Mesendoderm (in vitro differentiated cells): ENCODE data around the gene USP30.

Source experiments
- DNase-seq: peaks from one replicate; pipeline ENCODE4 v3.0.0; 2013
- H2AK5ac ChIP-seq: 2 replicates; pipeline ENCODE4 v1.6.1; 2013; ENCODE audit warnings: low read length, inconsistent platforms
- H2BK120ac ChIP-seq: 2 replicates; pipeline ENCODE4 v1.6.1; 2013; ENCODE audit warnings: low read depth, mild to moderate bottlenecking, low read length, moderate library complexity, mixed read lengths
- H2BK15ac ChIP-seq: replicated peaks from 2 replicates; pipeline ENCODE4 v1.6.1; 2013; ENCODE audit warnings: low read depth, mild to moderate bottlenecking, moderate library complexity
- H2BK5ac ChIP-seq: 2 replicates; pipeline ENCODE4 v1.6.1; 2013; ENCODE audit warnings: low read length, inconsistent platforms
- H3K18ac ChIP-seq: 2 replicates; pipeline ENCODE4 v1.6.1; 2013; ENCODE audit warnings: mild to moderate bottlenecking, low read length, mixed read lengths
- H3K23ac ChIP-seq: one replicate; pipeline ENCODE4 v1.6.1; 2013; ENCODE audit warnings: low read length
- H3K27ac ChIP-seq: 2 replicates; pipeline ENCODE4 v1.5.1; 2013; ENCODE audit warnings: low read depth, mild to moderate bottlenecking, inconsistent platforms, low read length, moderate library complexity
- H3K27me3 ChIP-seq: 2 replicates; pipeline ENCODE4 v1.6.1; 2013; ENCODE audit warnings: low read length, control low read depth, mild to moderate bottlenecking, inconsistent platforms; ENCODE audit not compliant: insufficient read depth, poor library complexity
- H3K36me3 ChIP-seq: 2 replicates; pipeline ENCODE4 v1.6.1; 2013; ENCODE audit warnings: low read length, inconsistent platforms; ENCODE audit not compliant: control insufficient read depth, insufficient read depth
- H3K4ac ChIP-seq: one replicate; pipeline ENCODE4 v1.6.1; 2013; ENCODE audit warnings: low read depth, mild to moderate bottlenecking, low read length, moderate library complexity
- H3K4me1 ChIP-seq: 2 replicates; pipeline ENCODE4 v1.6.1; 2013; ENCODE audit warnings: low read depth, low read length, inconsistent platforms; ENCODE audit not compliant: control insufficient read depth
- H3K4me2 ChIP-seq: 2 replicates; pipeline ENCODE4 v1.6.1; 2013; ENCODE audit warnings: low read length
- H3K4me3 ChIP-seq: 2 replicates; pipeline ENCODE4 v1.5.1; 2013; ENCODE audit warnings: mild to moderate bottlenecking, low read length
- H3K56ac ChIP-seq: one replicate; pipeline ENCODE4 v1.6.1; 2013; ENCODE audit warnings: low read length
- H3K79me1 ChIP-seq: 2 replicates; pipeline ENCODE4 v1.6.1; 2013; ENCODE audit warnings: low read length, inconsistent platforms
- H3K79me2 ChIP-seq: 2 replicates; pipeline ENCODE4 v1.6.1; 2013; ENCODE audit warnings: mild to moderate bottlenecking, low read length; ENCODE audit not compliant: control insufficient read depth, insufficient read depth
- H3K9ac ChIP-seq: 2 replicates; pipeline ENCODE4 v1.6.1; 2013; ENCODE audit warnings: low read length, inconsistent platforms
- H4K5ac ChIP-seq: one replicate; pipeline ENCODE4 v1.6.1; 2013; ENCODE audit warnings: low read length
- H4K8ac ChIP-seq: one replicate; pipeline ENCODE4 v1.6.1; 2013; ENCODE audit warnings: low read depth, mild to moderate bottlenecking, control low read depth, low read length, moderate library complexity
- WGBS: extraction: QIAGEN DNeasy Blood & Tissue Kit; methylation state at CpG from one replicate; pipeline ENCODE4 v1.1.7; 2013; ENCODE audit warnings: low lambda C conversion rate, missing lambda C conversion rate; ENCODE audit not compliant: insufficient coverage; ENCODE audit errors: extremely low coverage; 5-methylcytosine and 5-hydroxymethylcytosine counted together

The USP30 gene

GRCh38 chr12:109065154-109065852, 12.9 kb downstream of the USP30 start:
- no CpG with 5 or more reads among the region's 5 CpGs for WGBS
- H3K36me3 ChIP-seq = no peaks in the 10 kb centered on the region

GRCh38 chr12:109065853-109066193, 13.4 kb downstream of the USP30 start:
- no CpG with 5 or more reads among the region's 1 CpG for WGBS
- no peaks in the 10 kb centered on the region for H3K27me3 ChIP-seq
- no peak overlapping the region for H2BK120ac ChIP-seq
- no peaks in the 10 kb centered on the region for H3K79me1 ChIP-seq
- H3K4ac ChIP-seq = no peak overlapping the region
- no peaks in the 10 kb centered on the region for H3K4me1 ChIP-seq
- no peak overlapping the region for H3K18ac ChIP-seq
- no peak overlapping the region for H2BK15ac ChIP-seq
- no peak overlapping the region for H3K4me3 ChIP-seq
- H3K36me3 ChIP-seq = no peaks in the 10 kb centered on the region
- no peak overlapping the region for H3K27ac ChIP-seq
- no peak overlapping the region for H4K8ac ChIP-seq
- H4K5ac ChIP-seq = no peak overlapping the region
- no peak overlapping the region for H3K9ac ChIP-seq
- H2AK5ac ChIP-seq = no peak overlapping the region
- H3K79me2 ChIP-seq = no peaks in the 10 kb centered on the region
- no peak overlapping the region for H3K56ac ChIP-seq
- DNase-seq = no peak
- H3K4me2 ChIP-seq = no peak overlapping the region
- no peak overlapping the region for H2BK5ac ChIP-seq
- no peak overlapping the region for H3K23ac ChIP-seq

More at GRCh38 chr12:109065154-109065852, 12.9 kb downstream of the USP30 start:
- no peak overlapping the region for H2BK5ac ChIP-seq
- no peak overlapping the region for H3K56ac ChIP-seq
- no peaks in the 10 kb centered on the region for H3K79me2 ChIP-seq
- no peaks in the 10 kb centered on the region for H3K4me1 ChIP-seq
- no peak overlapping the region for H4K8ac ChIP-seq
- no peak overlapping the region for H3K23ac ChIP-seq
- H2AK5ac ChIP-seq = no peak overlapping the region
- no peak overlapping the region for H3K4me2 ChIP-seq
- H3K4ac ChIP-seq = no peak overlapping the region
- H3K18ac ChIP-seq = no peak overlapping the region
- no peaks in the 10 kb centered on the region for H3K27me3 ChIP-seq
- no peaks in the 10 kb centered on the region for H3K79me1 ChIP-seq
- no peak overlapping the region for H2BK120ac ChIP-seq
- H3K27ac ChIP-seq = no peak overlapping the region
- H3K9ac ChIP-seq = no peak overlapping the region
- H3K4me3 ChIP-seq = no peak overlapping the region
- DNase-seq = no peak
- H2BK15ac ChIP-seq = no peak overlapping the region
- H4K5ac ChIP-seq = no peak overlapping the region

GRCh38 chr12:109069307-109070271, 17.2 kb downstream of the USP30 start:
- Histone ChIP-seq H4K8ac (no peak overlapping the region), H3K27me3 (no peaks in the 10 kb centered on the region), H3K18ac (no peak overlapping the region), H3K4me3 (no peak overlapping the region), H3K79me1 (no peaks in the 10 kb centered on the region), H3K4me1 (no peaks in the 10 kb centered on the region), H3K36me3 (no peaks in the 10 kb centered on the region), H3K9ac (no peak overlapping the region), H3K56ac (peak overlapping the region; percentile 15), H3K79me2 (no peaks in the 10 kb centered on the region), H2BK5ac (no peak overlapping the region), H3K23ac (no peak overlapping the region), H2AK5ac (no peak overlapping the region), H3K4ac (no peak overlapping the region), H3K27ac (no peak overlapping the region), H3K4me2 (no peak overlapping the region), H2BK120ac (no peak overlapping the region), H2BK15ac (no peak overlapping the region), H4K5ac (no peak overlapping the region)
- DNase-seq = peak; percentile 86
- no CpG with 5 or more reads among the region's 17 CpGs for WGBS

GRCh38 chr12:109074866-109075265, 22.5 kb downstream of the USP30 start:
- H3K56ac ChIP-seq = no peak overlapping the region
- no peaks in the 10 kb centered on the region for H3K27me3 ChIP-seq
- DNase-seq = no peak
- no peaks in the 10 kb centered on the region for H3K79me1 ChIP-seq
- no peak overlapping the region for H2BK15ac ChIP-seq
- H3K9ac ChIP-seq = no peak overlapping the region
- H3K18ac ChIP-seq = no peak overlapping the region
- H3K4me3 ChIP-seq = no peak overlapping the region
- no peaks in the 10 kb centered on the region for H3K36me3 ChIP-seq
- no peak overlapping the region for H2BK120ac ChIP-seq
- no peaks in the 10 kb centered on the region for H3K4me1 ChIP-seq
- no peak overlapping the region for H4K8ac ChIP-seq
- no peak overlapping the region for H3K27ac ChIP-seq
- H3K79me2 ChIP-seq = no peaks in the 10 kb centered on the region
- H3K4ac ChIP-seq = no peak overlapping the region
- H4K5ac ChIP-seq = no peak overlapping the region
- no peak overlapping the region for H2AK5ac ChIP-seq
- H2BK5ac ChIP-seq = no peak overlapping the region
- H3K23ac ChIP-seq = no peak overlapping the region
- H3K4me2 ChIP-seq = no peak overlapping the region

DNA sequence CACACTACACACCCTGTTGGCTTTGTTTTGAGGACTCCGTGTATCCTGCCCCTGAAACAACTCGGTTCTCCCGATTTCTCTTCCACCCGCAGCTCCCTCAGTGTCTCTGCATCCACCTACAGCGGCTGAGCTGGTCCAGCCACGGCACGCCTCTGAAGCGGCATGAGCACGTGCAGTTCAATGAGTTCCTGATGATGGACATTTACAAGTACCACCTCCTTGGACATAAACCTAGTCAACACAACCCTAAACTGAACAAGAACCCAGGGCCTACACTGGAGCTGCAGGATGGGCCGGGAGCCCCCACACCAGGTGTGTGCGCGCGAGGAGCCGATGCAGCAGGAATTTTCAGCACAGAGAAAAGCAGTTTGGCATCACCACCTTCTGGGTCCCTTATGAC, 30.4 kb downstream of the USP30 start:
- no peak overlapping the region for H2BK5ac ChIP-seq
- H3K56ac ChIP-seq = no peak overlapping the region
- H3K4ac ChIP-seq = no peak overlapping the region
- no peak overlapping the region for H3K23ac ChIP-seq
- no peaks in the 10 kb centered on the region for H3K4me1 ChIP-seq
- no peak overlapping the region for H3K4me3 ChIP-seq
- no peak overlapping the region for H3K27ac ChIP-seq
- no peak overlapping the region for H2BK15ac ChIP-seq
- no peak overlapping the region for H4K8ac ChIP-seq
- H3K18ac ChIP-seq = no peak overlapping the region
- DNase-seq = no peak
- H2BK120ac ChIP-seq = no peak overlapping the region
- WGBS = no CpG with 5 or more reads among the region's 14 CpGs
- no peak overlapping the region for H4K5ac ChIP-seq
- H3K36me3 ChIP-seq = no peaks in the 10 kb centered on the region
- H3K27me3 ChIP-seq = no peaks in the 10 kb centered on the region
- H2AK5ac ChIP-seq = no peak overlapping the region
- no peak overlapping the region for H3K9ac ChIP-seq
- no peaks in the 10 kb centered on the region for H3K79me2 ChIP-seq
- no peaks in the 10 kb centered on the region for H3K79me1 ChIP-seq
- H3K4me2 ChIP-seq = no peak overlapping the region
